SK-N-SH (cell line): ENCODE results near the gene PTPRJ.

Experiments
- EP300 ChIP-seq, 2 experiments: IDR thresholded peaks; 2 replicates each; pipeline versions ENCODE4 v1.4.0 to v1.6.1; 2012; ENCODE audit warnings: borderline replicate concordance in 1 of 2, low read depth in 1 of 2, low read length in 1 of 2
- FOXJ3 ChIP-seq: sonication (generic); formaldehyde crosslinking; IDR thresholded peaks from 2 replicates; pipeline ENCODE4 v1.5.1; 2020; ENCODE audit warnings: mild to moderate bottlenecking, missing genetic modification reagents
- GABPA ChIP-seq: IDR thresholded peaks from 2 replicates; pipeline ENCODE4 v1.4.0; 2012; ENCODE audit warnings: low read depth, mild to moderate bottlenecking
- GATA2 ChIP-seq: sonication (generic); formaldehyde crosslinking; IDR thresholded peaks from 2 replicates; pipeline ENCODE4 v1.5.0; 2020; ENCODE audit warnings: mild to moderate bottlenecking, missing genetic modification reagents
- NFIC ChIP-seq: IDR thresholded peaks from 2 replicates; pipeline ENCODE4 v1.4.0; 2012; ENCODE audit warnings: borderline replicate concordance
- POLR2AphosphoS5 ChIP-seq: IDR thresholded peaks from 2 replicates; pipeline ENCODE4 v1.6.1; 2012; ENCODE audit warnings: low read depth, low read length
- RCOR1 ChIP-seq: fragments of 150-350 bp; IDR thresholded peaks from 2 replicates; pipeline ENCODE4 v1.6.1; 2017; ENCODE audit warnings: antibody characterized with exemption, low read length
- REST ChIP-seq: IDR thresholded peaks from 2 replicates; pipeline ENCODE4 v1.6.1; 2012; ENCODE audit warnings: mild to moderate bottlenecking, low read depth, low read length, moderate library complexity
- TAF1 ChIP-seq: IDR thresholded peaks from 2 replicates; pipeline ENCODE4 v1.6.1; 2012; ENCODE audit warnings: low read depth, mild to moderate bottlenecking, low read length, moderate library complexity, borderline replicate concordance
- TF ChIP-seq, protein P1 (sequence below): fragments of 200-600 bp; sonication (generic); IDR thresholded peaks from 2 replicates; pipeline ENCODE4 v1.6.1; 2017; ENCODE audit warnings: antibody characterized with exemption, mild to moderate bottlenecking, moderate library complexity
- TF ChIP-seq, protein P2 (sequence below): IDR thresholded peaks from 2 replicates; pipeline ENCODE4 v1.4.0; 2012; ENCODE audit warnings: low read depth, borderline replicate concordance
- TF ChIP-seq, protein P3 (sequence below): IDR thresholded peaks from 2 replicates; pipeline ENCODE4 v1.4.0; 2012; ENCODE audit warnings: low read depth, borderline replicate concordance
- TF ChIP-seq, protein P4 (sequence below): IDR thresholded peaks from 2 replicates; pipeline ENCODE4 v1.4.0; 2012; ENCODE audit warnings: low read depth

GRCh38 chr11:48170241-48171233 lies 190.2 kb downstream of the PTPRJ start:
- TF ChIP-seq REST (no peak), NFIC (no peak), EP300 (IDR thresholded peaks at IDR 0.05; ENCODE audit: borderline replicate concordance in 1 of 2, low read depth in 1 of 2, low read length in 1 of 2) (no peak), GATA2 (CRISPR knock-in tag) (no peak), TAF1 (no peak), RCOR1 (no peak), POLR2AphosphoS5 (no peak), FOXJ3 (CRISPR knock-in tag) (no peak), GABPA (no peak)
- TF ChIP-seq, protein P1, sequence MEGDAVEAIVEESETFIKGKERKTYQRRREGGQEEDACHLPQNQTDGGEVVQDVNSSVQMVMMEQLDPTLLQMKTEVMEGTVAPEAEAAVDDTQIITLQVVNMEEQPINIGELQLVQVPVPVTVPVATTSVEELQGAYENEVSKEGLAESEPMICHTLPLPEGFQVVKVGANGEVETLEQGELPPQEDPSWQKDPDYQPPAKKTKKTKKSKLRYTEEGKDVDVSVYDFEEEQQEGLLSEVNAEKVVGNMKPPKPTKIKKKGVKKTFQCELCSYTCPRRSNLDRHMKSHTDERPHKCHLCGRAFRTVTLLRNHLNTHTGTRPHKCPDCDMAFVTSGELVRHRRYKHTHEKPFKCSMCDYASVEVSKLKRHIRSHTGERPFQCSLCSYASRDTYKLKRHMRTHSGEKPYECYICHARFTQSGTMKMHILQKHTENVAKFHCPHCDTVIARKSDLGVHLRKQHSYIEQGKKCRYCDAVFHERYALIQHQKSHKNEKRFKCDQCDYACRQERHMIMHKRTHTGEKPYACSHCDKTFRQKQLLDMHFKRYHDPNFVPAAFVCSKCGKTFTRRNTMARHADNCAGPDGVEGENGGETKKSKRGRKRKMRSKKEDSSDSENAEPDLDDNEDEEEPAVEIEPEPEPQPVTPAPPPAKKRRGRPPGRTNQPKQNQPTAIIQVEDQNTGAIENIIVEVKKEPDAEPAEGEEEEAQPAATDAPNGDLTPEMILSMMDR, result no peak
- TF ChIP-seq, protein P2, sequence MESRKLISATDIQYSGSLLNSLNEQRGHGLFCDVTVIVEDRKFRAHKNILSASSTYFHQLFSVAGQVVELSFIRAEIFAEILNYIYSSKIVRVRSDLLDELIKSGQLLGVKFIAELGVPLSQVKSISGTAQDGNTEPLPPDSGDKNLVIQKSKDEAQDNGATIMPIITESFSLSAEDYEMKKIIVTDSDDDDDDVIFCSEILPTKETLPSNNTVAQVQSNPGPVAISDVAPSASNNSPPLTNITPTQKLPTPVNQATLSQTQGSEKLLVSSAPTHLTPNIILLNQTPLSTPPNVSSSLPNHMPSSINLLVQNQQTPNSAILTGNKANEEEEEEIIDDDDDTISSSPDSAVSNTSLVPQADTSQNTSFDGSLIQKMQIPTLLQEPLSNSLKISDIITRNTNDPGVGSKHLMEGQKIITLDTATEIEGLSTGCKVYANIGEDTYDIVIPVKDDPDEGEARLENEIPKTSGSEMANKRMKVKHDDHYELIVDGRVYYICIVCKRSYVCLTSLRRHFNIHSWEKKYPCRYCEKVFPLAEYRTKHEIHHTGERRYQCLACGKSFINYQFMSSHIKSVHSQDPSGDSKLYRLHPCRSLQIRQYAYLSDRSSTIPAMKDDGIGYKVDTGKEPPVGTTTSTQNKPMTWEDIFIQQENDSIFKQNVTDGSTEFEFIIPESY, result no peak
- TF ChIP-seq, protein P3, sequence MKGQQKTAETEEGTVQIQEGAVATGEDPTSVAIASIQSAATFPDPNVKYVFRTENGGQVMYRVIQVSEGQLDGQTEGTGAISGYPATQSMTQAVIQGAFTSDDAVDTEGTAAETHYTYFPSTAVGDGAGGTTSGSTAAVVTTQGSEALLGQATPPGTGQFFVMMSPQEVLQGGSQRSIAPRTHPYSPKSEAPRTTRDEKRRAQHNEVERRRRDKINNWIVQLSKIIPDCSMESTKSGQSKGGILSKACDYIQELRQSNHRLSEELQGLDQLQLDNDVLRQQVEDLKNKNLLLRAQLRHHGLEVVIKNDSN, result no peak
- TF ChIP-seq, protein P4, sequence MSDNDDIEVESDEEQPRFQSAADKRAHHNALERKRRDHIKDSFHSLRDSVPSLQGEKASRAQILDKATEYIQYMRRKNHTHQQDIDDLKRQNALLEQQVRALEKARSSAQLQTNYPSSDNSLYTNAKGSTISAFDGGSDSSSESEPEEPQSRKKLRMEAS, result no peak
